Measurements from ENCODE around the gene TRMT10B. TPM values are rescaled to one million over a fixed set of nuclear protein-coding genes. Genes with fewer than 3 reads are reported as not detected.

TRMT10B gene
- total and polyA plus RNA-seq, 2 of the 13 experiments (the other 11 are each of a cell fraction or from before 2014, with no cell fraction given), result 3.1 to 3.9 TPM

DNA sequence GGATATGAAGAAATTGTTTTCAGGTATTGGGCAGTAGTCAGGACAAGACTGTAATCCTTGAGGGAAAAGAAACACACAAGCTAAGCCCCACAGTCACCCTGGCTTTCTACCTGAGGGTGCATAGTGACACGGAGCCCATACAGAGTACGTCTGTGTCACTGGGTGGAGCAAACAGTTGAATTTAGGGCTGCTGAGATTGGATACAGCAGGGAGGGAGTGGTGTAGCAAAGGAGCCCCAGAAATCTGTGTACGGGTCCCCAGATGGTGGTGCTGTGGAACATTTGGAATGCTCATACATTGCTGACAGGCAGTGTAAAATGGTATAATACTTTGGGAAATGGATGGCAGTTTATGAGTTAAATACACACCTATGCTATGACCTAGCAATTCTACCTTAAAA is 5.1 kb downstream of the TRMT10B start:
- H4K20me1 ChIP-seq (ENCODE audit: insufficient read depth, low read length), result no peaks in the 10 kb centered on the region
- H3K4me2 ChIP-seq (ENCODE audit: low read depth, low read length), result no peak overlapping the region
- no peaks in the 10 kb centered on the region for H3K27me3 ChIP-seq (ENCODE audit: control insufficient read depth in 1 of 2, insufficient read depth in 2 of 2, low read length in 2 of 2)
- H3K36me3 ChIP-seq (replicated peaks in 1 of 2; ENCODE audit: control insufficient read depth in 1 of 2, insufficient read depth in 2 of 2, low read length in 2 of 2), result peaks cover 2% of the 10 kb centered on the region in 2 experiments; a peak in 1 of 5 replicates
- FAIRE-seq (no peak), ATAC-seq (no peak), DNase-seq (ENCODE audit: low spot score) (no peak)
- no TSS peak for BruUV-seq (replicated peaks)
- no peak overlapping the region for H2AFZ ChIP-seq (ENCODE audit: low read length)
- in situ Hi-C loops (cut with HindIII; ENCODE audit: extremely low pct_ligation_motif_present, low pct_unique_long_range_greater_than_20kb), result no loop called here
- ChIA-PET CTCF (ENCODE audit: low intra/inter-chr PET ratio, low total read pairs) (no interaction called here), POLR2A (no interaction called here)
- peaks cover 8% of the 10 kb centered on the region for H3K79me2 ChIP-seq (ENCODE audit: insufficient read depth, low read length)
- intact Hi-C loops (cut with micrococcal nuclease; ENCODE audit: unreplicated experiment), result no loop called here
- 94% methylated on average over 3 of the region's 3 CpGs for WGBS (ENCODE audit: low lambda C conversion rate)
- TF ChIP-seq, protein P1, sequence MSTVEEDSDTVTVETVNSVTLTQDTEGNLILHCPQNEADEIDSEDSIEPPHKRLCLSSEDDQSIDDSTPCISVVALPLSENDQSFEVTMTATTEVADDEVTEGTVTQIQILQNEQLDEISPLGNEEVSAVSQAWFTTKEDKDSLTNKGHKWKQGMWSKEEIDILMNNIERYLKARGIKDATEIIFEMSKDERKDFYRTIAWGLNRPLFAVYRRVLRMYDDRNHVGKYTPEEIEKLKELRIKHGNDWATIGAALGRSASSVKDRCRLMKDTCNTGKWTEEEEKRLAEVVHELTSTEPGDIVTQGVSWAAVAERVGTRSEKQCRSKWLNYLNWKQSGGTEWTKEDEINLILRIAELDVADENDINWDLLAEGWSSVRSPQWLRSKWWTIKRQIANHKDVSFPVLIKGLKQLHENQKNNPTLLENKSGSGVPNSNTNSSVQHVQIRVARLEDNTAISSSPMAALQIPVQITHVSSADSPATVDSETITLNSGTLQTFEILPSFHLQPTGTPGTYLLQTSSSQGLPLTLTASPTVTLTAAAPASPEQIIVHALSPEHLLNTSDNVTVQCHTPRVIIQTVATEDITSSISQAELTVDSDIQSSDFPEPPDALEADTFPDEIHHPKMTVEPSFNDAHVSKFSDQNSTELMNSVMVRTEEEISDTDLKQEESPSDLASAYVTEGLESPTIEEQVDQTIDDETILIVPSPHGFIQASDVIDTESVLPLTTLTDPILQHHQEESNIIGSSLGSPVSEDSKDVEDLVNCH (CRISPR knock-in tag; IDR thresholded peaks at IDR 0.05), result no peak
- TF ChIP-seq ZSCAN12 (CRISPR knock-in tag; IDR thresholded peaks at IDR 0.05), result no peak
- no peak for TF ChIP-seq FOSL1 (CRISPR knock-in tag; IDR thresholded peaks at IDR 0.05; ENCODE audit: borderline replicate concordance)
- TF ChIP-seq, protein P2, sequence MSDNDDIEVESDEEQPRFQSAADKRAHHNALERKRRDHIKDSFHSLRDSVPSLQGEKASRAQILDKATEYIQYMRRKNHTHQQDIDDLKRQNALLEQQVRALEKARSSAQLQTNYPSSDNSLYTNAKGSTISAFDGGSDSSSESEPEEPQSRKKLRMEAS (IDR thresholded peaks at IDR 0.05), result no peak
- no peak for TF ChIP-seq ZNF678 (CRISPR knock-in tag; IDR thresholded peaks at IDR 0.05)
- no peak for TF ChIP-seq HHEX (CRISPR knock-in tag; IDR thresholded peaks at IDR 0.05)
- no peak for TF ChIP-seq ZSCAN29 (CRISPR knock-in tag; conservative IDR thresholded peaks at IDR 0.05)
- no peak for TF ChIP-seq ZNF616 (CRISPR knock-in tag; IDR thresholded peaks at IDR 0.05; ENCODE audit: low read depth)
- TF ChIP-seq, protein P3, sequence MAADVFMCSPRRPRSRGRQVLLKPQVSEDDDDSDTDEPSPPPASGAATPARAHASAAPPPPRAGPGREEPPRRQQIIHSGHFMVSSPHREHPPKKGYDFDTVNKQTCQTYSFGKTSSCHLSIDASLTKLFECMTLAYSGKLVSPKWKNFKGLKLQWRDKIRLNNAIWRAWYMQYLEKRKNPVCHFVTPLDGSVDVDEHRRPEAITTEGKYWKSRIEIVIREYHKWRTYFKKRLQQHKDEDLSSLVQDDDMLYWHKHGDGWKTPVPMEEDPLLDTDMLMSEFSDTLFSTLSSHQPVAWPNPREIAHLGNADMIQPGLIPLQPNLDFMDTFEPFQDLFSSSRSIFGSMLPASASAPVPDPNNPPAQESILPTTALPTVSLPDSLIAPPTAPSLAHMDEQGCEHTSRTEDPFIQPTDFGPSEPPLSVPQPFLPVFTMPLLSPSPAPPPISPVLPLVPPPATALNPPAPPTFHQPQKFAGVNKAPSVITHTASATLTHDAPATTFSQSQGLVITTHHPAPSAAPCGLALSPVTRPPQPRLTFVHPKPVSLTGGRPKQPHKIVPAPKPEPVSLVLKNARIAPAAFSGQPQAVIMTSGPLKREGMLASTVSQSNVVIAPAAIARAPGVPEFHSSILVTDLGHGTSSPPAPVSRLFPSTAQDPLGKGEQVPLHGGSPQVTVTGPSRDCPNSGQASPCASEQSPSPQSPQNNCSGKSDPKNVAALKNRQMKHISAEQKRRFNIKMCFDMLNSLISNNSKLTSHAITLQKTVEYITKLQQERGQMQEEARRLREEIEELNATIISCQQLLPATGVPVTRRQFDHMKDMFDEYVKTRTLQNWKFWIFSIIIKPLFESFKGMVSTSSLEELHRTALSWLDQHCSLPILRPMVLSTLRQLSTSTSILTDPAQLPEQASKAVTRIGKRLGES (CRISPR knock-in tag; IDR thresholded peaks at IDR 0.05; ENCODE audit: borderline replicate concordance), result no peak
- no peak for TF ChIP-seq FOXA1 (IDR thresholded peaks at IDR 0.05)
- TF ChIP-seq FOXA1 (CRISPR knock-in tag; IDR thresholded peaks at IDR 0.05), result no peak
- TF ChIP-seq ZNF317 (CRISPR knock-in tag; IDR thresholded peaks at IDR 0.05), result no peak
- TF ChIP-seq SP2 (CRISPR knock-in tag; IDR thresholded peaks at IDR 0.05), result no peak
- TF ChIP-seq, protein P4, sequence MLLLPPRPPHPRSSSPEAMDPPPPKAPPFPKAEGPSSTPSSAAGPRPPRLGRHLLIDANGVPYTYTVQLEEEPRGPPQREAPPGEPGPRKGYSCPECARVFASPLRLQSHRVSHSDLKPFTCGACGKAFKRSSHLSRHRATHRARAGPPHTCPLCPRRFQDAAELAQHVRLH (CRISPR knock-in tag; IDR thresholded peaks at IDR 0.05; ENCODE audit: borderline replicate concordance, low read depth), result no peak
- TF ChIP-seq KAT8 (CRISPR knock-in tag; IDR thresholded peaks at IDR 0.05), result no peak
- no peak for TF ChIP-seq ZFP41 (CRISPR knock-in tag; IDR thresholded peaks at IDR 0.05; ENCODE audit: borderline replicate concordance)
- no peak overlapping the region for H3K27ac ChIP-seq (ENCODE audit: extremely low read length, insufficient read depth, low read length)
- H3K9ac ChIP-seq (ENCODE audit: insufficient read depth, low read depth, low read length), result no peak overlapping the region
- no peak overlapping the region for H3K4me3 ChIP-seq (replicated peaks in 1 of 3; ENCODE audit: insufficient read depth in 1 of 3, low read depth in 2 of 3, low read length in 3 of 3)
- H3K4me1 ChIP-seq (ENCODE audit: insufficient read depth, low read length), result peaks cover 25% of the 10 kb centered on the region
- no peaks in the 10 kb centered on the region for H3K9me3 ChIP-seq (ENCODE audit: low read length)
